ENCODE measurements around the gene NFX1.
"Not testable (repeated sequence)": the region's sequence is repeated elsewhere in the genome, so short reads cannot be mapped to it uniquely, and the experiment has no call there.

NFX1 gene

DNA sequence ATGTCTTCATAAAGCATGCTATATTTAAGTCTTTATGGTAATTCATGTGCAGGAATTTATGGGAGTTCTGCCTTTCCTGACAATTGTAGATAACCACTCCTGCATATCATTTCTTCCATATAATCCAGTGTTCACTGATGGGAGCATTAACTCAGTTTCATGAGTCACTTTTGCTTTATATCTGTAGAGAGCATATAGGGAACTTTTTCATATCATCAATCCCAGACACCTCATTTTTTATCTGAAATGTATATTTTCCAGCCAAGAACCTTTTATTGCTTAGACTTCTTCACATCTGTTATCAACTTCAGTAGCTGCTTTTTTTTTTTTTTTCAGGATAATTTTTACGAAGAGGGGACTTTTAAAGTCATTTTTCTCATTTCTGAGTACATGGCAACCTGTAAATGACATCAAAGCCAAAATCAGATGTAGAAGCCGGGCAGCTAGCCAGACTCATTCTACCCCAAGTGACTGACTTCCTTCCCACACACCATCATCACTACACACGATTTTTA lies 41.1 kb downstream of the NFX1 start:
- no peak overlapping the region for H3K4me3 ChIP-seq (replicated peaks in 1 of 2; ENCODE audit: low read depth in 2 of 2, low read length in 2 of 2)
- TF ChIP-seq, protein P1, sequence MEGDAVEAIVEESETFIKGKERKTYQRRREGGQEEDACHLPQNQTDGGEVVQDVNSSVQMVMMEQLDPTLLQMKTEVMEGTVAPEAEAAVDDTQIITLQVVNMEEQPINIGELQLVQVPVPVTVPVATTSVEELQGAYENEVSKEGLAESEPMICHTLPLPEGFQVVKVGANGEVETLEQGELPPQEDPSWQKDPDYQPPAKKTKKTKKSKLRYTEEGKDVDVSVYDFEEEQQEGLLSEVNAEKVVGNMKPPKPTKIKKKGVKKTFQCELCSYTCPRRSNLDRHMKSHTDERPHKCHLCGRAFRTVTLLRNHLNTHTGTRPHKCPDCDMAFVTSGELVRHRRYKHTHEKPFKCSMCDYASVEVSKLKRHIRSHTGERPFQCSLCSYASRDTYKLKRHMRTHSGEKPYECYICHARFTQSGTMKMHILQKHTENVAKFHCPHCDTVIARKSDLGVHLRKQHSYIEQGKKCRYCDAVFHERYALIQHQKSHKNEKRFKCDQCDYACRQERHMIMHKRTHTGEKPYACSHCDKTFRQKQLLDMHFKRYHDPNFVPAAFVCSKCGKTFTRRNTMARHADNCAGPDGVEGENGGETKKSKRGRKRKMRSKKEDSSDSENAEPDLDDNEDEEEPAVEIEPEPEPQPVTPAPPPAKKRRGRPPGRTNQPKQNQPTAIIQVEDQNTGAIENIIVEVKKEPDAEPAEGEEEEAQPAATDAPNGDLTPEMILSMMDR (IDR thresholded peaks at IDR 0.05; ENCODE audit: low read depth, low read length), result no peak
- peak in 1 of 2 donors; percentile 31 for DNase-seq (ENCODE audit: low read depth in 2 of 2)

DNA sequence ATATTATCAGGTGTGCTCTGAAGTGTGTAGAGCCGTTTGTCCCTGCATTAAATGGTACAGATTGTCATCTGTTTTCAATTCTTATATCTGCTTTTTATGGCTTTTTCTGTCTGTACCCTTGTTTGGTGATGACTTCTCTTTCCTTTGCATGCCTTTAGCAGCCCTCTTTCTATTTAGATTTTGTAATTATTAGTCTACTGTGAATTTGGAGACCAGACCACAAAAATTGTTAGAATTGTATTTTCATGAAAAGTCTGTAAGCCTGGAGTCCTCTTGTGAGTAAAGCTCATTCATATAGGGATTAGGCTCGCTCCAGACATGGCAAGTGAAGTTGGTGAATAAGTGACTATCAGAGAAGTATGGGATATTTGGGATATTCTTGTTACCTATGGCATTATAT lies 41.7 kb downstream of the NFX1 start:
- H3K4me3 ChIP-seq (replicated peaks in 1 of 2; ENCODE audit: low read depth in 2 of 2, low read length in 2 of 2), result no peak overlapping the region
- TF ChIP-seq, protein P1 (IDR thresholded peaks at IDR 0.05; ENCODE audit: low read depth, low read length), result no peak
- DNase-seq (ENCODE audit: low read depth in 2 of 2), result no peak

DNA sequence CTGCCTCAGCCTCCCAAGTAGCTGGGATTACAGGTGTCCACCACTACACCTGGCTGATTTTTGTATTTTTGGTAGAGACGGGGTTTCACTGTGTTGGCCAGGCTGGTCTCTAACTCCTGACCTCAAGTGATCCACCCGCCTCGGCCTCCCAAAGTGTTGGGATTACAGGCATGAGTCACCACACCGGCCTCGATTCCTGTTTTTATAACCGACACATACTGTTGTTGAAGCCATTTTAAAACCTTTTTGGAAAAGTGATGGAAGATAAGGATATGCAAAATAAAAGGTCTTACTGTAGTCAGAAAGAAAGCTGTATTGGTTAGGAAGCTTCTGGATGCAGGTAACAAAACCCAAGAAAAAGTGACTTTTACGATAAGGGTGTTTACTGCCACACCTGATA lies 42.6 kb downstream of the NFX1 start:
- DNase-seq (ENCODE audit: low read depth in 2 of 2), result not testable (repeated sequence)

DNA sequence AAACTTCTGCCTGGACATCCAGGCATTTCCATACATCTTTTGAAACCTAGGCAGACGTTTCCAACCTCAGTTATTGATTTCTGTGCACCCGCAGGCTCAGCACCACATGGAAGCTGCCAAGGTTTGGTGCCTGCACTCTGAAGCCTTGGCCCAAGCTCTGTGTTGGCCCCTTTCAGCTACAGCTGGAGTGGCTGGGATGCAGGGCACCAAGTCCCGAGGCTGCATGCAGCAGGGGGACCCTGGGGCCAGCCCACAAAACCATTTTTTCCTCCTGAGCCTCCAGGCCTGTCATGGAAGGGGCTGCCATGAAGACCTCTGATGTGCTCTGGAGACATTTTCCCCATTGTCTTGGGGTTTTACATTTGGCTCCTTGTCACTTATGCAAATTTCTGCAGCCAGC lies 49.9 kb downstream of the NFX1 start:
- TF ChIP-seq, protein P1 (IDR thresholded peaks at IDR 0.05; ENCODE audit: low read depth, low read length), result no peak
- H3K4me3 ChIP-seq (replicated peaks in 1 of 2; ENCODE audit: low read depth in 2 of 2, low read length in 2 of 2), result no peak overlapping the region
- DNase-seq (ENCODE audit: low read depth in 2 of 2), result no peak

More for the DNA sequence above, 42.6 kb downstream of the NFX1 start:
- not testable (repeated sequence) for H3K4me3 ChIP-seq (replicated peaks in 1 of 2; ENCODE audit: low read depth in 2 of 2, low read length in 2 of 2)

DNA sequence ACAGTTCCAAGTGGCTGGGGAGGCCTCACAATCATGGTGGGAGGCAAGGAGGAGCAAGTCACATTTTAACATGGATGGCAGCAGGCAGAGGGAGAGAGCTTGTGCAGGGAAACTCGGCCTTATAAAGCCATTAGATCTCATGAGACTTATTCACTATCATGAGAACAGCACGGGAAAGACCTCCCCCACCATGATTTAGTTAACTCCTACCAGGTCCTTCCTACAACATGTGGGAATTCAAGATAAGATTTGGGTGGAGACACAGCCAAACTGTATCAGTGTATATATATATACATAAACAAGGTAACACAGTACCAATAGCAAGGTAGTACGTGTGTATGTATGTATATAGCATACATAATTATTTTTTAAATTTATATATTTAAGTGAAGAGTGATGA lies 50.9 kb downstream of the NFX1 start:
- TF ChIP-seq, protein P1 (IDR thresholded peaks at IDR 0.05; ENCODE audit: low read depth, low read length), result no peak
- H3K4me3 ChIP-seq (replicated peaks in 1 of 2; ENCODE audit: low read depth in 2 of 2, low read length in 2 of 2), result no peak overlapping the region
- DNase-seq (ENCODE audit: low read depth in 2 of 2), result no peak

DNA sequence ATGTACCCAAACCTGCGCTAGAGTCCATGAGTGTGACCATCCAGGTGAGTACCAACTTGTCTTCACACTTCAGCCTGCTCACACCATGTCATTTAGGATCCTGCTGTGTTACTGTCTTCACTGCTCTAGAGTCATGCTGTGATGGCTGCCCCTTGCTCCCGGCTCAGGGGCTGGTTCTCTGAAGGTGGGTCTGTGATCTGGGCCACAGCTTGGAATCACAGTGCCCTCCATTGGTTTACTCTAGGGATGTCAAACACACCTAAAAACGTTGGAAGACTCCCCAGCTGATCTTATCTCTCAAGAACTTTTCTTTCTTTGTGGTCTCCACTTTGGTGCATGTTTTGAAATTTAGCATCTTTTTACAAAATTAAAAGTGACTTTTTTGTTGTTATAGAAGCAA lies 53.8 kb downstream of the NFX1 start:
- TF ChIP-seq, protein P1 (IDR thresholded peaks at IDR 0.05; ENCODE audit: low read depth, low read length), result no peak
- no peak for DNase-seq (ENCODE audit: low read depth in 2 of 2)
- no peak overlapping the region for H3K4me3 ChIP-seq (replicated peaks in 1 of 2; ENCODE audit: low read depth in 2 of 2, low read length in 2 of 2)

DNA sequence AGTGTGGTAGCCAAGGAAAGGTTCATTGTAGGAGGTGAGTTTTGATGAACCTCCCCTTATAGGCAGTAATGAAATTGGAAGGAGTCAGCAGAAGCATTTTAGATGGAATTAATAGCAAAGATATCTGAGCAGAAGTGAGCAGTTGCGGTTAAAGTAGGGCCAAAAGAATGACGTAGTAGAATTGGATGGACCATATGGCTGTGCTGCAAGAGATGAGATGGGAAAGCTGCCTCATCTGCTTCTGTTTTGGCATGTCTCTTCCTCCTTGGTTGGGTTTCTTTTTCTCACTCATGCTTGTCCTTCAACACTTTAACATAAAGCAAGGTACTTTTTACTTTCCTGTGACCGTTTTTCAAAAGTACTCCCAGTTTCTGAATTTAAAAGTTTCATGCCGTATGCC lies 56.2 kb downstream of the NFX1 start:
- no peak overlapping the region for H3K4me3 ChIP-seq (replicated peaks in 1 of 2; ENCODE audit: low read depth in 2 of 2, low read length in 2 of 2)
- TF ChIP-seq, protein P1 (IDR thresholded peaks at IDR 0.05; ENCODE audit: low read depth, low read length), result no peak
- peak in 1 of 2 donors; percentile 36 for DNase-seq (ENCODE audit: low read depth in 2 of 2)

Measured in cardiac fibroblast (primary cell).